ENCODE measurements around the gene LPP. TPM values are rescaled to one million over a fixed set of nuclear protein-coding genes. Genes with fewer than 3 reads are reported as not detected.

Gene LPP
- total RNA-seq, 1 experiment from 2014 or later = 54.0 TPM

DNA sequence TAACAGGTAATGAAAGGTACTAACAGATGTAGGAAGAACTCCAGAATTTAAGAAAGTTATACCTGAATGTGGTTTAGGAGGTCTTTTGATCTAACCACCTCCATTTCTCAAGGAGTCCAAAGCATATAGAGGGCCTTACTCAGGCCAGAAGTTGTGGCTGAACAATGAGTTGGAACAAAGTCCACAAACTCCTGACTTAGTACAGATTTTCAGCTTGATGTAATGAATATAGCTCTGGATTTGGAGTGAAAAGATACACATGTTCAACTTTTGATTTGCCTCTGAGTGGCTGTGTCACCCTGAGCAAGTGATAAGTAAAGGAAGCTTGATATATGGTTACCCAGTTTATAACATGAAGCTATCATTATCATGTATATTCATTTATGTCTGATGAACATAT is 390.1 kb downstream of the LPP start (continued):
- TF ChIP-seq, protein P1, sequence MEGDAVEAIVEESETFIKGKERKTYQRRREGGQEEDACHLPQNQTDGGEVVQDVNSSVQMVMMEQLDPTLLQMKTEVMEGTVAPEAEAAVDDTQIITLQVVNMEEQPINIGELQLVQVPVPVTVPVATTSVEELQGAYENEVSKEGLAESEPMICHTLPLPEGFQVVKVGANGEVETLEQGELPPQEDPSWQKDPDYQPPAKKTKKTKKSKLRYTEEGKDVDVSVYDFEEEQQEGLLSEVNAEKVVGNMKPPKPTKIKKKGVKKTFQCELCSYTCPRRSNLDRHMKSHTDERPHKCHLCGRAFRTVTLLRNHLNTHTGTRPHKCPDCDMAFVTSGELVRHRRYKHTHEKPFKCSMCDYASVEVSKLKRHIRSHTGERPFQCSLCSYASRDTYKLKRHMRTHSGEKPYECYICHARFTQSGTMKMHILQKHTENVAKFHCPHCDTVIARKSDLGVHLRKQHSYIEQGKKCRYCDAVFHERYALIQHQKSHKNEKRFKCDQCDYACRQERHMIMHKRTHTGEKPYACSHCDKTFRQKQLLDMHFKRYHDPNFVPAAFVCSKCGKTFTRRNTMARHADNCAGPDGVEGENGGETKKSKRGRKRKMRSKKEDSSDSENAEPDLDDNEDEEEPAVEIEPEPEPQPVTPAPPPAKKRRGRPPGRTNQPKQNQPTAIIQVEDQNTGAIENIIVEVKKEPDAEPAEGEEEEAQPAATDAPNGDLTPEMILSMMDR (IDR thresholded peaks at IDR 0.05 in 2 of 3, conservative IDR thresholded peaks at IDR 0.05 in 1 of 3; ENCODE audit: borderline replicate concordance in 1 of 3, insufficient read depth in 1 of 3, low read depth in 2 of 3, low read length in 2 of 3) = no peak
- TF ChIP-seq TCF7L2 (IDR thresholded peaks at IDR 0.05; ENCODE audit: borderline replicate concordance, extremely low read depth, insufficient read depth, insufficient read length) = no peak
- no peak for TF ChIP-seq POLR2AphosphoS5 (IDR thresholded peaks at IDR 0.05; ENCODE audit: low read depth, low read length)
- TF ChIP-seq, protein P2, sequence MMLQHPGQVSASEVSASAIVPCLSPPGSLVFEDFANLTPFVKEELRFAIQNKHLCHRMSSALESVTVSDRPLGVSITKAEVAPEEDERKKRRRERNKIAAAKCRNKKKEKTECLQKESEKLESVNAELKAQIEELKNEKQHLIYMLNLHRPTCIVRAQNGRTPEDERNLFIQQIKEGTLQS (IDR thresholded peaks at IDR 0.05) = no peak
- no peak for TF ChIP-seq RAD21 (IDR thresholded peaks at IDR 0.05; ENCODE audit: low read depth)
- TF ChIP-seq SRF (IDR thresholded peaks at IDR 0.05; ENCODE audit: low read depth) = no peak
- no peak for TF ChIP-seq YY1 (IDR thresholded peaks at IDR 0.05; ENCODE audit: extremely low read depth, insufficient replicate concordance, low read depth, low read length)

DNA sequence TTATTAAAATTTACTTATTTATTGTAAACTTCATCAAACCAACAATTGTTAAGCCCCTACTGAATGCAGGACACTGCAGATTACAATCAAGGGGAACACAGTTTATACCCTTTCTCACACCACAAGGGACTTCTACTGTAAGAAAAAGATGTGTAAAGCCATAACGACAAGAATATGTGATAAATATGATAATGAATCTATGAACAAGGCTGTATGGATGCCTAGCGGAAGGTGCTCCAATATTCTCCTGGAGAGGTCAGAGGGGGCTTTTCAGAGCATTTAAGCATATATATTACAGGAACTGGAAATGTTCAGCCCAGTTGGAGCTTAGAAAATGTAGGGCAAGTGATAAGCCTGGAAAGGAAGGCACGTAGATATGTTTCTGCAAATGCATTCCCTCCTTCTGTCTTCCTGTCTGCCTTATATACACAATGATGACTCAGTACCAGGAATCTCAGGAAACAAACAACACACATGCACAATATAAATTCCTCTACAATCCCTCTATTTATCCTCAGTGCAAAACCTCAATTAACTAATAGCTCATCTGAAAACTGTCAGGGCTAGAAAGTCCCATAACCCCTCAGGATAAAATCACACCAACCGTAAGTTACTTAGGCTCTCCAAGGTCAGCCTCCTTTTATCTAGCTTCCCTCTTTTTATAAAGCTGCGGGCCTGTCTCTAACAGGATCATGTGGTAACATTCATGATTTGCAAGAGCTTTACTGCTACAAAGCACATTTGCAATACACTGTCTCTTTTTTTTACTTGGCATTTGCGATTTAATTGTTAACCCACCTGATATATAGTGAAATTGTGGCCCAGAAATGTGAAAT is 393.1 kb downstream of the LPP start:
- H2AFZ ChIP-seq (ENCODE audit: low read depth, low read length, poor library complexity, severe bottlenecking) = no peak overlapping the region
- ChIA-PET RAD21 (ENCODE audit: low non-redundant PET in 1 of 2, low total read pairs in 2 of 2, uncharacterized antibody in 2 of 2, unreplicated experiment in 2 of 2) (no interaction called here), POLR2A (no interaction called here), CTCF (no interaction called here)
- ATAC-seq (no peak), DNase-seq (ENCODE audit: low read depth, low spot score) (no peak)
- no peaks in the 10 kb centered on the region for H3K27me3 ChIP-seq (ENCODE audit: insufficient read depth, low read length)
- H3K9me3 ChIP-seq (ENCODE audit: control insufficient read depth in 1 of 2, insufficient read depth in 1 of 2, low read depth in 1 of 2, low read length in 2 of 2) = no peaks in the 10 kb centered on the region
- no peaks in the 10 kb centered on the region for H3K79me2 ChIP-seq (ENCODE audit: insufficient read depth, low read length)
- H3K4me2 ChIP-seq (ENCODE audit: low read length) = no peak overlapping the region
- no TSS peak for BruUV-seq (replicated peaks)
- H3K9ac ChIP-seq (ENCODE audit: low read length) = no peak overlapping the region
- peaks cover 0 to 4% of the 10 kb centered on the region in 2 experiments; a peak in 1 of 4 replicates for H3K4me1 ChIP-seq (ENCODE audit: control insufficient read depth in 1 of 2, insufficient read depth in 2 of 2, low read length in 2 of 2)
- H4K20me1 ChIP-seq (ENCODE audit: insufficient read depth) = no peaks in the 10 kb centered on the region
- no peaks in the 10 kb centered on the region for H3K9me2 ChIP-seq (ENCODE audit: insufficient read depth)
- intact Hi-C loops (cut with micrococcal nuclease) = no loop called here
- H3K4me3 ChIP-seq (replicated peaks in 1 of 2; ENCODE audit: low read depth in 1 of 2, low read length in 2 of 2) = no peak overlapping the region
- H3K36me3 ChIP-seq (ENCODE audit: control insufficient read depth in 1 of 2, insufficient read depth in 2 of 2, low read length in 2 of 2) = no peaks in the 10 kb centered on the region
- no peak overlapping the region for H3K27ac ChIP-seq (ENCODE audit: low read depth, low read length)
- TF ChIP-seq ZFX (IDR thresholded peaks at IDR 0.05) (no peak), EZH2 (IDR thresholded peaks at IDR 0.05) (no peak), POLR2A (IDR thresholded peaks at IDR 0.05; ENCODE audit: borderline replicate concordance, extremely low read depth, insufficient read depth, insufficient read length) (no peak), RAD21 (IDR thresholded peaks at IDR 0.05; ENCODE audit: low read depth) (no peak), FOSL1 (IDR thresholded peaks at IDR 0.05; ENCODE audit: low read depth) (no peak), ZNF274 (IDR thresholded peaks at IDR 0.05; ENCODE audit: low read depth, low read length) (no peak), TCF7L2 (IDR thresholded peaks at IDR 0.05; ENCODE audit: borderline replicate concordance, extremely low read depth, insufficient read depth, insufficient read length) (no peak), JUND (IDR thresholded peaks at IDR 0.05) (no peak), YY1 (IDR thresholded peaks at IDR 0.05; ENCODE audit: extremely low read depth, insufficient replicate concordance, low read depth, low read length) (no peak)
- TF ChIP-seq, protein P3, sequence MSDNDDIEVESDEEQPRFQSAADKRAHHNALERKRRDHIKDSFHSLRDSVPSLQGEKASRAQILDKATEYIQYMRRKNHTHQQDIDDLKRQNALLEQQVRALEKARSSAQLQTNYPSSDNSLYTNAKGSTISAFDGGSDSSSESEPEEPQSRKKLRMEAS (IDR thresholded peaks at IDR 0.05) = no peak
- TF ChIP-seq, protein P4, sequence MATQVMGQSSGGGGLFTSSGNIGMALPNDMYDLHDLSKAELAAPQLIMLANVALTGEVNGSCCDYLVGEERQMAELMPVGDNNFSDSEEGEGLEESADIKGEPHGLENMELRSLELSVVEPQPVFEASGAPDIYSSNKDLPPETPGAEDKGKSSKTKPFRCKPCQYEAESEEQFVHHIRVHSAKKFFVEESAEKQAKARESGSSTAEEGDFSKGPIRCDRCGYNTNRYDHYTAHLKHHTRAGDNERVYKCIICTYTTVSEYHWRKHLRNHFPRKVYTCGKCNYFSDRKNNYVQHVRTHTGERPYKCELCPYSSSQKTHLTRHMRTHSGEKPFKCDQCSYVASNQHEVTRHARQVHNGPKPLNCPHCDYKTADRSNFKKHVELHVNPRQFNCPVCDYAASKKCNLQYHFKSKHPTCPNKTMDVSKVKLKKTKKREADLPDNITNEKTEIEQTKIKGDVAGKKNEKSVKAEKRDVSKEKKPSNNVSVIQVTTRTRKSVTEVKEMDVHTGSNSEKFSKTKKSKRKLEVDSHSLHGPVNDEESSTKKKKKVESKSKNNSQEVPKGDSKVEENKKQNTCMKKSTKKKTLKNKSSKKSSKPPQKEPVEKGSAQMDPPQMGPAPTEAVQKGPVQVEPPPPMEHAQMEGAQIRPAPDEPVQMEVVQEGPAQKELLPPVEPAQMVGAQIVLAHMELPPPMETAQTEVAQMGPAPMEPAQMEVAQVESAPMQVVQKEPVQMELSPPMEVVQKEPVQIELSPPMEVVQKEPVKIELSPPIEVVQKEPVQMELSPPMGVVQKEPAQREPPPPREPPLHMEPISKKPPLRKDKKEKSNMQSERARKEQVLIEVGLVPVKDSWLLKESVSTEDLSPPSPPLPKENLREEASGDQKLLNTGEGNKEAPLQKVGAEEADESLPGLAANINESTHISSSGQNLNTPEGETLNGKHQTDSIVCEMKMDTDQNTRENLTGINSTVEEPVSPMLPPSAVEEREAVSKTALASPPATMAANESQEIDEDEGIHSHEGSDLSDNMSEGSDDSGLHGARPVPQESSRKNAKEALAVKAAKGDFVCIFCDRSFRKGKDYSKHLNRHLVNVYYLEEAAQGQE (IDR thresholded peaks at IDR 0.05; ENCODE audit: low read depth) = no peak
- TF ChIP-seq, protein P1 (IDR thresholded peaks at IDR 0.05 in 2 of 3, conservative IDR thresholded peaks at IDR 0.05 in 1 of 3; ENCODE audit: borderline replicate concordance in 1 of 3, insufficient read depth in 1 of 3, low read depth in 2 of 3, low read length in 2 of 3) = no peak
